Effector memory CD8-positive, alpha-beta T cell (primary cell): ENCODE results near the gene KREMEN1.

Experiments used
- ATAC-seq: fragments of 150-1000 bp; cut with Tn5 transposase; replicated peaks from 2 replicates; pipeline ENCODE4 v1.10.0; 2021; ENCODE audit warnings: mild to moderate bottlenecking, moderate library complexity
- DNase-seq, 3 experiments: peaks; one replicate each; pipeline ENCODE4 v3.0.0; 2021
- H3K27ac Mint-ChIP-seq, 2 donors: one replicate each; pipeline ENCODE4 v1.8.0; 2022; ENCODE audit warnings: mild to moderate bottlenecking in 2 of 2, mixed read lengths in 2 of 2, moderate library complexity in 2 of 2
- H3K27me3 Mint-ChIP-seq, 2 donors: one replicate each; pipeline ENCODE4 v1.8.0; 2022; ENCODE audit warnings: mixed read lengths in 2 of 2
- H3K36me3 Mint-ChIP-seq: one replicate; pipeline ENCODE4 v1.8.0; 2022; ENCODE audit warnings: mild to moderate bottlenecking, moderate library complexity, mixed read lengths; ENCODE audit not compliant: insufficient read depth
- H3K4me1 Mint-ChIP-seq, 2 donors: one replicate each; pipeline ENCODE4 v1.8.0; 2022; ENCODE audit warnings: low read depth in 2 of 2, mixed read lengths in 2 of 2
- H3K4me3 Mint-ChIP-seq, 2 donors: one replicate each; pipeline ENCODE4 v1.8.0; 2022; ENCODE audit warnings: mild to moderate bottlenecking in 2 of 2, mixed read lengths in 2 of 2, moderate library complexity in 2 of 2
- H3K9me3 Mint-ChIP-seq, 2 donors: one replicate each; pipeline ENCODE4 v1.8.0; 2022; ENCODE audit warnings: mixed read lengths in 2 of 2

Gene KREMEN1

DNA sequence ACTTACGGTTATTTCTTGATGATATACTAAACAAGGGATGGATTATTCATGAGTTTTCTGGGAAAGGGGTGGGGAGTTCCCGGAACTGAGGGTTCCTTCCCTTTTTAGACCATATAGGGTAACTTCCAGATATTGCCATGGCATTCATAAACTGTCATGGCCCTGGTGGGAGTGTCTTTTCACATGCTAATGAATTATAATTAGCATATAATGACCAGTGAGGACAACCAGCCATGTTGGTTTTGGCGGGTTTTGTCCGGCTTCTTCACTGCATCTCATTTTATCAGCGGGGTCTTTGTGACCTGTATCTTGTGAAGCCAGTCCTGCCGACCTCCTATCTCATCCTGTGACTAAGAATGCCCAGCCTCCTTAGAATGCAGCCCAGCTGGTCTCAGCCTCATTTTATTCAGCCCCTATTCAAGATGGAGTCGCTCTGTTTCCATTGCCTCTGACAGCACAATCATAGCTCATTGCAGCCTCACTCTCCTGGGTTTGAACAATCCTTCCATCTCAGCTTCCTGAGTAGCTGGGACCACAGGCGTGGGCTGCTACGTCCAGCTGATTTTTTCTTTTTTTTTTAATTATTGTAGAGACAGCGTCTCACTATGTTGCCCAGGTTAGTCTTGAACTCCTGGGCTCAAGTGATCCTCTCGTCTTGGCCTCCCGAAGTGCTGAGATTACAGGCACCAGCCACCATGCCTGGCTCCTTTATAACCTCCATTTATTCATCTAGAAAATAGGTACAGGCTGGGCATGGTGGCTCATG lies 80.3 kb downstream of the KREMEN1 start:
- Mint-ChIP-seq H3K4me1 (peaks cover 5 to 6% of the 10 kb centered on the region in 2 donors), H3K9me3 (no peaks in the 10 kb centered on the region), H3K36me3 (no peaks in the 10 kb centered on the region), H3K27ac (no peak overlapping the region), H3K27me3 (peaks cover 32 to 75% of the 10 kb centered on the region in 2 donors), H3K4me3 (no peak overlapping the region)
- ATAC-seq (no peak), DNase-seq (no peak)

DNA sequence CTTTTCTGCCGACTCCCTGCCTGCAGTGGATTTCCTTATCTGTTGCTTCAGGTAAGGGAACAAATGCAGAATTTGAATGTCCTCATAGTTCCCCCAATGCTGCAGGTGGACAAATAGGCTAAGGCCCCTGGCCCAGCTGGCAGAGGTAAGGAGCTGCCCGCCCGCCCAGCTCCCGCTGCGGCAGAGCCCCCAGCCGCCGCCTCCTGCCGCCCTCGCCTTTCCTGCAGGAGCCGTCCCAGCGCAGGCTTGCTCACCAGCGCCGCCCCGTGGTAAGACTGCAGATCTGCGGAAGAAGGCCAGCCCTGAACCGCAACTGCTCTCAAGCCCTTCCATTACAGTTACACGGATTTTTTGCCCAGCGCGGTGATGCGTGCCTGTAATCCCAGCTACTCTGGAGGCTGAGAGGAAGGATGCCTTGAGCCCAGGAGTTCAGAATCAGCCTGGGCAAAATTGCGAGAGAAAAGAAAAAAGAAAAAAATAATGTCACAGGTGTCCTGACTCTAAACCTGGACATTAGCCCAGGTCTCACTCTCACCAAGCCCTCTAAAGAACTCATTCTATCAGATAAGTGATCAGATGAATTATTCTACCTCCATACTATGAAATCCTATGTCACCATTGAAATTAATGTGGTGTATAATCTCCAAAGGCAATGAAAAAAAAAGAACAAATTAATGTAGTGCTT lies 81.7 kb downstream of the KREMEN1 start:
- Mint-ChIP-seq H3K36me3 (no peaks in the 10 kb centered on the region), H3K9me3 (no peaks in the 10 kb centered on the region), H3K27ac (peak overlapping the region in 1 of 2 donors; percentile 18), H3K27me3 (peaks cover 32 to 68% of the 10 kb centered on the region in 2 donors), H3K4me3 (peak overlapping the region in 1 of 2 donors; percentile 28), H3K4me1 (peaks cover 5 to 6% of the 10 kb centered on the region in 2 donors)
- ATAC-seq = peak; percentile 75
- peak; percentile 59 to 70 (median 67) for DNase-seq

DNA sequence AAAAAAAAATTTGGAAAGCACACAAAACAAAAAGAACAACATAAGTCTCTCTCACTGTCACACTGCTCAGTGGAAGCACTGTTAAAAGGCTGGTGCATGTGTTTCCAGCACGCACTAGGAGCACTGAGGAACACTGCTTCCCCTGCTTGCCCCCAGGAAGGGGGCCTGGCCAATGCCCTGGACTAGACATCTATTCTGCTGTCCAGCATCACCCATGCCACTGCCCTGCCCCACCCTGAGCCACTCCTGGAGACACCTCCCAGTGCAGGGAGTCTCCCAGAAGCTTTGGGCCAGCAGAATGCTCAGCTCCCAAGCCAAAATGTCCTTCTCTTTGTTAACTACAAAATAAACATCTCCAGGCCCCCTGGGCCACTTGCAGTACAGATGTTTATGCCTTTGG lies 83.1 kb downstream of the KREMEN1 start:
- no peaks in the 10 kb centered on the region for H3K36me3 Mint-ChIP-seq
- no peaks in the 10 kb centered on the region for H3K9me3 Mint-ChIP-seq
- H3K27me3 Mint-ChIP-seq = peaks cover 42 to 82% of the 10 kb centered on the region in 2 donors
- no peak overlapping the region for H3K4me3 Mint-ChIP-seq
- H3K27ac Mint-ChIP-seq = no peak overlapping the region
- peaks cover 5 to 6% of the 10 kb centered on the region in 2 donors for H3K4me1 Mint-ChIP-seq
- DNase-seq (no peak), ATAC-seq (no peak)

DNA sequence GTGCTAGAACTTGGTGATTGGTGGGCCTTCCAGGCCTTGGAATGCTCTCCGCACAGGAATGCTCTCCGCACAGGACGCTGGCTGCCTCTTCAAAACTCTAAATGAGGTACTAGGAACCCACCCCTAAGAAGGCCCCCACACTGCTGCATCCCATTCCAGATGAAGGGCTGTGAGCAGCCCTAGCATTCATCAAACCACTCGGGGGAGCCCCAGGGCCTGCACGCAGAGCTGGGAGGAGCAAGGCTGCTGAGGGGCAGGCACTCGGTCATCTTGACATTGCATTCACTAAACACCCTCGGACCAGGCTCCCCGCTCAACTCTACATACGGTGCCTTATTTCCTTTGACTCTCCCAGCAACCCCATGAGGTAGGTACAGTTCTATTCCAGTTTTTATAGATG lies 83.7 kb downstream of the KREMEN1 start:
- H3K9me3 Mint-ChIP-seq = no peaks in the 10 kb centered on the region
- no peak for ATAC-seq
- no peaks in the 10 kb centered on the region for H3K36me3 Mint-ChIP-seq
- peaks cover 44 to 85% of the 10 kb centered on the region in 2 donors for H3K27me3 Mint-ChIP-seq
- H3K27ac Mint-ChIP-seq = no peak overlapping the region
- DNase-seq = no peak
- H3K4me3 Mint-ChIP-seq = no peak overlapping the region
- peaks cover 5 to 6% of the 10 kb centered on the region in 2 donors for H3K4me1 Mint-ChIP-seq

DNA sequence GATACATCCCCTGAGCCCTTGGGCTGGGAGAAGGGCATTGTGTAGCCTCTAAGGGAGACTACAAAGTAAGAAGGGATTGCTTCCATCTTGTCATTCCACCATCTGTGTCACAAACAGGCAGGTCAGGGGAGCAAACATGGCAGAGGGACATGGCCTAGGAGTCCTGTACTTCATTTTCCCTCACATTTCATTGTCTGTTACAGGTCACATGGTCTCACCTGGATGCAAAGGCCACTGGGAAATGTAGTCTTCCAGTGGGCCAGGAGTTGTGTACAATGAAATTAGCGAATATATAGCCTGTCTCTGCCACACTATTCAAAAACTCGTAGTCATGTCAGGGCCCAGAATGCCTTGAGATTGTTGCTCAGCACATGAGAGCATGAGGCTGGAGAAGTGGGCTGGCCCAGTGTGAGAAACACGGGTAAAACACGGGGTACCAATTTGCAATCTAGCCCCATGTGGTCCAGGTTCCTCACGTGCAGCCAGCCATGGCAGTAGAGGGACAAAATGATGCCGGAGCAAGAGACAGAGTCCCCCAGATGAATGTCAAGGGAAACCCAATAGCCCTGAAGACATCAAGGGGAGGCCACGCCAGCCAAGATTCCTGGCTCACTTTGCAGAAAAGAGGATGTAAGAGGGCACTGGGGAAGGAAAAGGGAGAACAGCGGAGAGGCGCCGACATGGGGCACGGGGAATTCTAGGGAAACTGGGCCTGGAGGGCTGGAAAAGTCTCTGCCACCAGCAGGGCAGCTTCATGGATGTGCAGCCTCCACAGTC lies 85.1 kb downstream of the KREMEN1 start:
- Mint-ChIP-seq H3K27me3 (peaks cover 30 to 72% of the 10 kb centered on the region in 2 donors), H3K4me3 (no peak overlapping the region), H3K27ac (peak overlapping the region in 1 of 2 donors; percentile 77), H3K36me3 (no peaks in the 10 kb centered on the region), H3K4me1 (peaks cover 5 to 6% of the 10 kb centered on the region in 2 donors), H3K9me3 (no peaks in the 10 kb centered on the region)
- DNase-seq (no peak), ATAC-seq (no peak)

DNA sequence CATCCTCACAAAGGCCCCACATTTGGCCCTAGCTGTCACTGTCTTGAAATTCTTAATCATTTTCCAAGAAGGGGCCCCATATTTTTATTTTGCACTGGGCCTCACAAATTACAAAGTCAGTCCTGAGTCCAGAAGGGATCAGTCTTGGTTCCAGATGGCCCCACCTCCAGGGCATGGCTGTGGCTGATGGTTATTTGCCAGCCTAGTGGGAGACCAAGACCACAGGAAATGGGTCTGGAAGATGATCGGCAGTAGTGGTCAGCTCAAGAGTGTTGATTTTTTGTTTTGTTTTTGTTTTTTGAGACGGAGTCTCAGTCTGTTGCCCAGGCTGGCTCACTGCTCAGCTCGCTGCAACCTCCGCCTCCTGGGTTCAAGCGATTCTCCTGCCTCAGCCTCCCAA lies 85.7 kb downstream of the KREMEN1 start:
- Mint-ChIP-seq H3K4me1 (peaks cover 5 to 6% of the 10 kb centered on the region in 2 donors), H3K9me3 (no peaks in the 10 kb centered on the region), H3K4me3 (no peak overlapping the region), H3K27me3 (peaks cover 25 to 72% of the 10 kb centered on the region in 2 donors), H3K27ac (peak overlapping the region in 1 of 2 donors; percentile 77), H3K36me3 (no peaks in the 10 kb centered on the region)
- ATAC-seq (no peak), DNase-seq (no peak)

DNA sequence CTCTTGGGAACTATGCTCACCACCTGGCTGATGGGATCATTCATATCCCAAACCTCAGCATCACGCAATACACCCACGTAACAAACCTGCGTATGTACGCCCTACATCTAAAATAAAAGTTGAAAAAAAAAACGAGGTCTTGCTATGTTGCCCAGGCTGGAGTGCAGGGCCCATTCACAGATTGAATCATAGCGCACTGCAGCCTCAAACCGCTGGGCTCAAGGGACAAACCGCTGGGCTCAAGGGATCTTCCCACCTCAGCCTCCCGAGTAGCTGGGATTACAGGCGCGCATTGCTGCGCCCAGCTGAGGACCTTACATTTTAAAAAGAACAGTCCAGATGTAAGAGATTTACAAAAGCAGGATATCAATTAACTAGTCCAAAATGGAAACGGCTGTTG lies 91.0 kb downstream of the KREMEN1 start:
- DNase-seq (no peak), ATAC-seq (no peak)
- Mint-ChIP-seq H3K27me3 (peaks cover 15 to 25% of the 10 kb centered on the region in 2 donors), H3K4me1 (peaks cover 14 to 18% of the 10 kb centered on the region in 2 donors), H3K9me3 (no peaks in the 10 kb centered on the region), H3K4me3 (no peak overlapping the region), H3K27ac (no peak overlapping the region), H3K36me3 (no peaks in the 10 kb centered on the region)

DNA sequence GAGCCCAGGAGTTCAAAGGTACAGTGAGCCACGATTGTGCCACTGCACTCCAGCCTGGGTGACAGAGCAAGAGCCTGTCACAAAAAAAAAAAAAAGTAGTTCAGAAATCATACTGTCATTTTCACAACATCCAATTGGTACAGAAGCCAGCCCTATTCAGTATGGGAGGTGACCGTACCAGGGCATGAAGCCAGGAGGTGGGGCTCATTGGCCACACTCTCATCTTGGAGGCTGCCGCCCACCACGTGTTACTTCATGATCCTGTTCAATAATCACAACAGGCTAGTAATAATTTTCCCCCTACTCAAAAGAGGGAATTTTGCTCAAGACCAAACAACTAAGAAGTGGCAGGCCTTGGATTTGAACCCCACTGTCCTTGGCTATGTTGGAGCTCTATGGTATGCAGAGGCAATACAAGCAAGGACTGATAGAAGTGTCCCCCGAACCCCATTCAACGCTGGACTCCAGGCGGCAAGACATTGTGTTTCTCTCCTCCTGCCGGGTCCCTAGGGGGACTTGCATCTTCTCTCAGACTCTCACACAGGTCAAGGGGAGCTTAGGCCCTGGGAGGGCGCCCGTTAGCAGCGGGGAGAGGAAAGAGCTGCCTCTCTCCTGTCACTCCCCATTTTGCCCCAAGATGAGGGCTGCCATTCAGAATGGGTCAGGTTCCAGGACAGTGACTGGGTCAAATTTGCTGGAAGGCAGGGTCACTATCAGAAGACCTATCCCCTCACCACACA lies 92.7 kb downstream of the KREMEN1 start:
- Mint-ChIP-seq H3K27ac (no peak overlapping the region), H3K36me3 (no peaks in the 10 kb centered on the region), H3K27me3 (peaks cover 6 to 15% of the 10 kb centered on the region in 2 donors), H3K9me3 (no peaks in the 10 kb centered on the region), H3K4me1 (peaks cover 14 to 18% of the 10 kb centered on the region in 2 donors), H3K4me3 (no peak overlapping the region)
- no peak for DNase-seq
- no peak for ATAC-seq

DNA sequence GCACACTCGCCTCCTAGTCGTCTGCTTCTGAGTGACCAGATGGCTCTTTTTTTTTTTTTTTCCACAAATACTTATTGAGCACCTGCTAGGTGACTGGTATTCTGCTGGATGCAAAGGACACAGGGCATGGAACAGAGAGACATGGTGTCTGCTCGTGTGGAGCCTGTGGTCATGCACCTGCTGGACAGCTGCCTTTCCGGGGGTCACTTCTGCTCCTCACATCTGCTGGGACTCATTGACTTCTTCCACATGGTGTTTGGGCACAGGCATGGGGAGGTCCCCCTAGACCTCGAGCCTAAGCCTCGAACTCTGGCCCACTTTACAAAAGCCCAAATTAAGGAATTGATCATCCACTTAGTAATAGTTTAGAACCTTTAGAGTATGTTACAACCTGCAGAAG lies 93.3 kb downstream of the KREMEN1 start:
- DNase-seq = no peak
- Mint-ChIP-seq H3K27me3 (peaks cover 0 to 8% of the 10 kb centered on the region in 2 donors), H3K36me3 (no peaks in the 10 kb centered on the region), H3K9me3 (no peaks in the 10 kb centered on the region), H3K4me3 (peak overlapping the region; percentile 43 to 52), H3K4me1 (peaks cover 14 to 18% of the 10 kb centered on the region in 2 donors), H3K27ac (peak overlapping the region in 1 of 2 donors; percentile 73)
- ATAC-seq = no peak

DNA sequence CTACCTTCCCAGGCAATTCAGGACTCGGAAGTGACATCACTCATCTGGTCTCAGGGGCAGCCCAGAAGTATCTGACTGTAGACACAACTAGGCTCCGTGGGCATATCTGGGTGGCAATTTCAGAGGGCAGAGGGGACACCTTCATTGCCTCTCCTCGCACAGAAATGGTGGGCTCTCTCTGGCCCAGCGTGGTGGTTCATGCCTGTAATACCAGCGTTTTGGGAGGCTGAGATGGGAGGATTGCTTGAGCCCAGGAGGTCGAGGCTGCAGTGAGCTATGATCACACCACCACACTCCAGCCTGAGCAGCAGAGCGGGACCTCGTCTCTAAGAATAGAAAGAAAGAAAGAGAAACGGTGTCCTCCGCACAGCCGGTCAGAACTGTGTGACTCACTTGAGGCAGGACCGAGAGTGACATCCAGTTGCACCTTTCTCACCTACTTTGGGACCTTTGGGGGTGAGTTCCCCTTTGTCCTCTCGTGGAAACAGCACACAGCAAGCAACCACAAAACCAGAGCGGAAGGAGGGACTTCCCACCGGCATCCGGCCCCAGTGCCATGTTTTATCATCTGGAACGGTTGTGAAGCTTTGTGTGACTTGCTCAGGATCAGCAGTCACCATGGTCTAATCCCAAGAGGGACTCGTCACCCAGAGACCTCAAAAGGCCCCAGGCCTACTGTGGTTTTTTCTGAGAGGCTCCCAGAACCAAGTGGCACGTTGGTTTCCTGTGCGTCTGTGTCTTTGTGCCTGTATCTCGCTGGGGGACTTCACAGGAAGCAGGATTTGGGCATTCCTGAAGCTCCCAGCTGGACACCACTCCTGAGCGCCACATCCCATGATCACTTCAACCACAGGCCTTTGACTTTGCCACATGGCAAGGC lies 94.4 kb downstream of the KREMEN1 start:
- Mint-ChIP-seq H3K4me1 (peaks cover 14 to 18% of the 10 kb centered on the region in 2 donors), H3K27ac (peak overlapping the region in 1 of 2 donors; percentile 73), H3K36me3 (no peaks in the 10 kb centered on the region), H3K4me3 (peak overlapping the region; percentile 43 to 52), H3K9me3 (no peaks in the 10 kb centered on the region), H3K27me3 (peaks cover 0 to 7% of the 10 kb centered on the region in 2 donors)
- DNase-seq (peak; percentile 7 to 9 (median 7)), ATAC-seq (peak; percentile 86)

DNA sequence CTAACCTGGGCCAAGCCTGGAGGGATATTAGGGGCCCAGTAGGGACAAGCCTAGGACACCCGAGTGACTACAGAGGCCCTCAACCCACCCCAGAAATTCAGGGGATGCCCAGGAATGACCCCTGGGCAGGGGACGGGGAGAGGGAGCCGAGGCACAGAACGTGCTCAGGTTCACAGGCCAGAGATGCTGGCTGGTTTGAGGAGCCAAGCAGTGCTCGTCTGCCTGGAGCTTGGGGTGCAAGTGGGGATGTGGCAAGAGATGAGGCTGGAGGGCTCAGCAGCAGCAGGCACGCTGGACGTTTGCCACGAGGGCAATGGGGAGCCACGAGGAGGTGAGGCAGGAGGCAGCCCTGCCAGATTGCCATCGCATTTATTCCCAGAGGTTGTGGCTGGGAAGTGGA lies 98.9 kb downstream of the KREMEN1 start:
- Mint-ChIP-seq H3K36me3 (no peaks in the 10 kb centered on the region), H3K27ac (no peak overlapping the region), H3K4me3 (no peak overlapping the region), H3K9me3 (peaks cover 4 to 15% of the 10 kb centered on the region in 2 donors), H3K27me3 (peaks cover 0 to 4% of the 10 kb centered on the region in 2 donors), H3K4me1 (peaks cover 9 to 10% of the 10 kb centered on the region in 2 donors)
- DNase-seq (no peak), ATAC-seq (no peak)

DNA sequence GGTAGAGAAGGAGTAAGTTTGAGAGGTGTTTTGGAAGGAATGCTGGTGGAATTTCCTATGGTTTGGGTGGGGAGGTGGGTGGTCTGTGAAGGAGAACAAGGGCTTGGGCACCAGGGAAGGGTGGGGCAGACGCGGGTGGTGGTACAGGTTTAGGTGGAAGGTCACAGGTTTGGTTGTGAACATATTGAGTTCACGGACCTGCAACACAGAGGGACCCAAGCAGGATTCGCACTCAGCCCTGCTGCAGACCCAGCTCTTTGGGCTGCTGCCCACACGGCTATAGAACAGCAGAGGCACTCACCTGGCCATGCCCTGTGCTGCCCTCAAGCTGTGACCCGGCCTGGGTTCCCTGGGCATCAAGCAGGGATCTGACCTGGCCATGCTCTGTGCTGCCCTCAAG lies 99.4 kb downstream of the KREMEN1 start:
- peaks cover 5% of the 10 kb centered on the region in 2 donors for H3K4me1 Mint-ChIP-seq

More for the DNA sequence above, 99.4 kb downstream of the KREMEN1 start:
- H3K9me3 Mint-ChIP-seq = peaks cover 4 to 15% of the 10 kb centered on the region in 2 donors
- ATAC-seq = no peak
- DNase-seq = no peak
- H3K36me3 Mint-ChIP-seq = no peaks in the 10 kb centered on the region
- H3K4me3 Mint-ChIP-seq = no peak overlapping the region
- no peak overlapping the region for H3K27ac Mint-ChIP-seq
- peaks cover 0 to 7% of the 10 kb centered on the region in 2 donors for H3K27me3 Mint-ChIP-seq
